Measurements from ENCODE around the gene SEPHS2. TPM values are rescaled to one million over a fixed set of nuclear protein-coding genes. Genes with fewer than 3 reads are reported as not detected.

Gene SEPHS2
- total RNA-seq, 1 donor from 2014 or later: 58.6 TPM

GRCh38 chr16:30443631-30444030, 2.0 kb downstream of the SEPHS2 start:
- Mint-ChIP-seq H3K27ac (no peak overlapping the region), H3K9me3 (peaks cover 4% of the 10 kb centered on the region), H3K36me3 (peaks cover 18% of the 10 kb centered on the region), H3K4me3 (peak overlapping the region; percentile 88), H3K4me1 (ENCODE audit: unreplicated experiment) (peaks cover 21% of the 10 kb centered on the region), H3K27me3 (no peaks in the 10 kb centered on the region)
- no peak for DNase-seq (ENCODE audit: extremely low spot score, unreplicated experiment)
- TF ChIP-seq CTCF (conservative IDR thresholded peaks at IDR 0.05): no peak

DNA sequence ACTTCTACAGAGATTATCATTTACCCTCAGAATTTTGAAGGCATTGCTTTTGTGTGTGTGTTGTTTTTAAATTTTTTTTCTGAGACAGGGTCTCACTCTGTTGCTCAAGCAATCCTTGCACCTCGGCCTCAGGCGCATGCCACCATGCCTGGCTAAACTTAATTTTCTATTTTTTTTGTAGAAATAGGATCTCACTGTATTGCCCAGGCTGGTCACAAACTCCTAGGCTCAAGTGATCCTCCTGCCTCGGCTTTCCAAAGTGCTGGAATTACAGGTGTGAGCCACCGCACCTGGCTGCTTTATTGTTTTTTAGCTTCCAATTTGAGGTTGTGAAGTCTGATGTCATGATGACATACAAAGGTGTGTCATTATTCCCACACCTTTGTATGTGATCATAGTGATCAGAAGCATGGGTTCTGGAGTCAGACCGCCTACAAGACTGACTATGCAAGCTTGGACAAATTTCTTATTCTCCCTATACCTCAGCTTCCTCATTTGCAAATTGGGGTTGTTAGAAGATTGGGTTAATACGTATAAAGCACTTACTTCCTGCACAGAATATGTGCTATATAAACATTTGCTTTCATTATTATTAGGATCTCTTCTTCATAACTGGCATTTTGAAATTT, 5.8 kb downstream of the SEPHS2 start:
- no peaks in the 10 kb centered on the region for H3K27me3 Mint-ChIP-seq
- no peak overlapping the region for H3K27ac Mint-ChIP-seq
- H3K4me3 Mint-ChIP-seq: no peak overlapping the region
- no peak for DNase-seq (ENCODE audit: extremely low spot score, unreplicated experiment)
- H3K4me1 Mint-ChIP-seq (ENCODE audit: unreplicated experiment): peaks cover 13% of the 10 kb centered on the region
- H3K36me3 Mint-ChIP-seq: peaks cover 14% of the 10 kb centered on the region
- H3K9me3 Mint-ChIP-seq: no peaks in the 10 kb centered on the region
- TF ChIP-seq CTCF (conservative IDR thresholded peaks at IDR 0.05): no peak

DNA sequence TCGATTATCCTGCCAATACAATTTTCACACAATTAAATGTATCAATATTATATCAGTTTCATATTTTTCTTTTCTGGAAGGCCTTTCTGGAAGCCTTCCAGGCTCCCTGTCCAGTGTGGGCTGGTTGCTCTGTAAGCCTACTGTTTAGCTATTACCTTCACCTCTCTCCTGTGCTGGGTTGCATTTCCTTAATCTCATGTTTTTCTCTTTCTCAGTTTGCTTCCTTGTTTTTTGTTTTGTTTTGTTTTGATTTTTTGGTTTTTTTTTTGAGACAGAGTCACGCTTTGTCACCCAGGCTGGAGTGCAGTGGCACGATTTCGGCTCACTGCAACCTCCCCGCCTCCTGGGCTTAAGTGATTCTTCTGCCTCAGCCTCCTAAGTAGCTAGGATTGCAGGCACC, 6.8 kb downstream of the SEPHS2 start:
- DNase-seq (ENCODE audit: extremely low spot score, unreplicated experiment): no peak
- H3K4me3 Mint-ChIP-seq: no peak overlapping the region
- H3K4me1 Mint-ChIP-seq (ENCODE audit: unreplicated experiment): peaks cover 7% of the 10 kb centered on the region
- no peak overlapping the region for H3K27ac Mint-ChIP-seq
- TF ChIP-seq CTCF (conservative IDR thresholded peaks at IDR 0.05): no peak
- H3K9me3 Mint-ChIP-seq: no peaks in the 10 kb centered on the region
- peaks cover 10% of the 10 kb centered on the region for H3K36me3 Mint-ChIP-seq
- no peaks in the 10 kb centered on the region for H3K27me3 Mint-ChIP-seq

DNA sequence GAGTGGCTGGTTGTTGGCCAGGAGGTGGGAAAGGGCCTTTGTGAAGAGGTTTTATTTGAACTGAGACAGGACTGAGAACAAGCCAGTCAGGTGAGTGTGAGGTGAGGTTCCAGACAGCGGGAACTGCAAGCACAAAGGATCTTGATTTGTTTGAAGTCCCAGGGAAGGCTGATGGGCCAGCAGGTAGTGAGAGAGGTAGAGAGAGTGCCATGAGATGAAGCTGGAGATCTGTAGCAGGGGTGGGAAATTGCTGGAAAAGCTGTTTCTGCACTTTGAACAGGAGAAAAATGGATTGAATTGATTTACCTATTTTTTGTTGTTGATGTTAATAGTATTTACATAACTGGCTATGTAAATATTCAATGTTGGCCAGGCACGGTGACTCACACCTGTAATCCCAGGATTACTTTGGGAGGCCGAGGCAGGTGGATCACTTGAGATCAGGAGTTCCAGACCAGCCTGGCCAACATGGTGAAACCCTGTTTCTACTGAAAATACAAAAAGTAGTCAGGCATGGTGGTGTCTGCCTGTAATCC, 8.1 kb downstream of the SEPHS2 start:
- no peaks in the 10 kb centered on the region for H3K4me1 Mint-ChIP-seq (ENCODE audit: unreplicated experiment)
- H3K9me3 Mint-ChIP-seq: no peaks in the 10 kb centered on the region
- H3K36me3 Mint-ChIP-seq: no peaks in the 10 kb centered on the region
- no peaks in the 10 kb centered on the region for H3K27me3 Mint-ChIP-seq
- no peak overlapping the region for H3K4me3 Mint-ChIP-seq
- peak overlapping the region; percentile 3 for H3K27ac Mint-ChIP-seq
- no peak for DNase-seq (ENCODE audit: extremely low spot score, unreplicated experiment)
- TF ChIP-seq CTCF (conservative IDR thresholded peaks at IDR 0.05): no peak

DNA sequence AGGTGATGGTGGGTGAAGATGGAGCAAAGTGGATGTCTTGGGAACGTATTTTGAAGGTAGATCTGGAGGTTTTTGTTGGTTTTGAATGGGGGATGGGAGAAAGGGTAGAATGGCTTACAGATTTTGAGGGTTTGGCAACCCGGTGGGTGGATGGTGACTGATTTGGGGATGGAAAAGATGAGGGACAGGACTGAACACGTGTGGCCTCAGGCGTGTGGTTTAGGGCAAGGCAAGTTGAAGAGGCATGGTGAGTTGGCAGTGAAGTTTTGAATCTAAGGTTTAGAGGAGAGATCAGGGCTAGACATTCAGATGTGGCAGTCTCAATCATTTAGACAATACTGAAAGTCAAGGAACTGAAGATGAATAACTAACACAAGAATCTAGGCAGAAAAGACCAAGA, 10.8 kb downstream of the SEPHS2 start:
- TF ChIP-seq CTCF (conservative IDR thresholded peaks at IDR 0.05): no peak
- H3K4me1 Mint-ChIP-seq (ENCODE audit: unreplicated experiment): no peaks in the 10 kb centered on the region
- H3K9me3 Mint-ChIP-seq: no peaks in the 10 kb centered on the region
- no peak for DNase-seq (ENCODE audit: extremely low spot score, unreplicated experiment)
- H3K27ac Mint-ChIP-seq: no peak overlapping the region
- H3K36me3 Mint-ChIP-seq: no peaks in the 10 kb centered on the region
- no peak overlapping the region for H3K4me3 Mint-ChIP-seq
- H3K27me3 Mint-ChIP-seq: no peaks in the 10 kb centered on the region
